DND-41 (cell line): ENCODE results near the gene DENND10.
A peak's percentile ranks its signal among the peaks of the same experiment; 100 is the strongest.

Experiments used
- ATAC-seq: fragments of 200-7000 bp; cut with Tn5 transposase; 3 replicates; pipeline ENCODE4 v1.9.1; 2021; ENCODE audit warnings: low read depth; ENCODE audit not compliant: insufficient read depth
- DNase-seq: peaks from one replicate; pipeline ENCODE4 v3.0.0-alpha.2; 2020
- H2AFZ ChIP-seq: 2 replicates; pipeline ENCODE4 v1.6.0; 2012; ENCODE audit warnings: low read depth, low read length
- H3K27ac ChIP-seq: 2 replicates; pipeline ENCODE4 v1.5.1; 2012; ENCODE audit warnings: low read length, inconsistent platforms
- H3K27me3 ChIP-seq: fragments of 200-600 bp; sonication (generic); 2 replicates; pipeline ENCODE4 v1.6.0; 2012; ENCODE audit warnings: low read length, mild to moderate bottlenecking, inconsistent platforms; ENCODE audit not compliant: insufficient read depth, poor library complexity
- H3K36me3 ChIP-seq: 2 replicates; pipeline ENCODE4 v1.5.1; 2012; ENCODE audit warnings: low read length, inconsistent platforms; ENCODE audit not compliant: insufficient read depth
- H3K4me1 ChIP-seq: 2 replicates; pipeline ENCODE4 v1.5.1; 2012; ENCODE audit warnings: mild to moderate bottlenecking, low read length; ENCODE audit not compliant: insufficient read depth
- H3K4me2 ChIP-seq: 2 replicates; pipeline ENCODE4 v1.6.0; 2012; ENCODE audit warnings: mild to moderate bottlenecking, moderate library complexity, low read length, inconsistent platforms; ENCODE audit not compliant: insufficient read depth
- H3K4me3 ChIP-seq, 2 experiments: fragments of 200-600 bp in 1 of 2; shearing (Covaris generic) in 1 of 2; 2 replicates each; pipeline ENCODE4 v1.5.1; 2012 to 2016; ENCODE audit warnings: inconsistent platforms in 2 of 2, low read length in 2 of 2, mild to moderate bottlenecking in 2 of 2, low read depth in 1 of 2, moderate library complexity in 1 of 2
- H3K79me2 ChIP-seq: 2 replicates; pipeline ENCODE4 v1.6.0; 2012; ENCODE audit warnings: low read length, inconsistent platforms; ENCODE audit not compliant: insufficient read depth
- H3K9ac ChIP-seq: 2 replicates; pipeline ENCODE4 v1.6.0; 2012; ENCODE audit warnings: low read depth, mild to moderate bottlenecking, inconsistent platforms, low read length, moderate library complexity
- H3K9me3 ChIP-seq: 2 replicates; pipeline ENCODE4 v1.5.1; 2012; ENCODE audit warnings: low read length, moderate library complexity, mild to moderate bottlenecking, inconsistent platforms; ENCODE audit not compliant: insufficient read depth, severe bottlenecking
- H4K20me1 ChIP-seq: 2 replicates; pipeline ENCODE4 v1.6.0; 2012; ENCODE audit warnings: low read length; ENCODE audit not compliant: insufficient read depth
- CTCF ChIP-seq: IDR thresholded peaks from 2 replicates; pipeline ENCODE4 v1.5.1; 2012; ENCODE audit warnings: borderline replicate concordance, low read length, moderate library complexity, mild to moderate bottlenecking; ENCODE audit not compliant: poor library complexity, severe bottlenecking; ENCODE audit errors: extremely low read depth
- EZH2 ChIP-seq: IDR thresholded peaks from 3 replicates; pipeline ENCODE4 v1.6.1; 2012; ENCODE audit warnings: borderline replicate concordance, low read depth, mild to moderate bottlenecking, moderate library complexity, low read length, inconsistent platforms; ENCODE audit not compliant: severe bottlenecking

Gene DENND10

GRCh38 chr10:119101366-119102098, 2.4 kb upstream of the DENND10 start:
- DNase-seq (no peak), ATAC-seq (no peak)
- peaks cover 26% of the 10 kb centered on the region for H3K79me2 ChIP-seq
- peaks cover 22% of the 10 kb centered on the region for H3K4me1 ChIP-seq
- H3K9me3 ChIP-seq = no peaks in the 10 kb centered on the region
- H3K27me3 ChIP-seq = no peaks in the 10 kb centered on the region
- no peak overlapping the region for H3K27ac ChIP-seq
- H2AFZ ChIP-seq = no peak overlapping the region
- no peak for TF ChIP-seq CTCF
- TF ChIP-seq EZH2 = no peak
- H4K20me1 ChIP-seq = peaks cover 11% of the 10 kb centered on the region; the same call in 1 of the 2 replicates
- no peak overlapping the region for H3K9ac ChIP-seq
- H3K36me3 ChIP-seq = peaks cover 17% of the 10 kb centered on the region
- no peak overlapping the region for H3K4me2 ChIP-seq
- no peak overlapping the region for H3K4me3 ChIP-seq

GRCh38 chr10:119103241-119103902, 541 bp upstream of the DENND10 start:
- TF ChIP-seq CTCF (no peak), EZH2 (no peak)
- no peak; the same call in 2 of the 3 replicates for ATAC-seq
- H4K20me1 ChIP-seq = peaks cover 11% of the 10 kb centered on the region; the same call in 1 of the 2 replicates
- H3K4me3 ChIP-seq = peak overlapping the region in 1 of 2 experiments; percentile 11; a peak in 1 of 4 replicates
- H3K27ac ChIP-seq = 0 out of 2 replicates have a peak overlapping the region, but pooled peaks have one; percentile 1
- H3K4me2 ChIP-seq = peak overlapping the region; percentile 17; the same call in 1 of the 2 replicates
- H2AFZ ChIP-seq = peak overlapping the region; percentile 36
- H3K9me3 ChIP-seq = no peaks in the 10 kb centered on the region
- H3K79me2 ChIP-seq = peaks cover 41% of the 10 kb centered on the region
- no peak overlapping the region for H3K9ac ChIP-seq
- H3K27me3 ChIP-seq = no peaks in the 10 kb centered on the region
- DNase-seq = no peak
- peaks cover 33% of the 10 kb centered on the region for H3K36me3 ChIP-seq
- peaks cover 34% of the 10 kb centered on the region for H3K4me1 ChIP-seq

- peak; percentile 50 for DNase-seq
- Histone ChIP-seq H2AFZ (peak overlapping the region; percentile 0; the same call in 1 of the 2 replicates), H3K27ac (peak overlapping the region; percentile 79)
Observed at GRCh38 chr10:119104654-119105015, 722 bp downstream of the DENND10 start.

More at GRCh38 chr10:119104654-119105015, 722 bp downstream of the DENND10 start:
- ATAC-seq = peak; percentile 29
- TF ChIP-seq EZH2 = no peak
- TF ChIP-seq CTCF = no peak
- H4K20me1 ChIP-seq = peaks cover 11% of the 10 kb centered on the region; the same call in 1 of the 2 replicates
- peak overlapping the region; percentile 69 for H3K4me2 ChIP-seq
- H3K9me3 ChIP-seq = no peaks in the 10 kb centered on the region
- peaks cover 46% of the 10 kb centered on the region for H3K36me3 ChIP-seq
- H3K79me2 ChIP-seq = peaks cover 49% of the 10 kb centered on the region
- peak overlapping the region; percentile 42 to 73; a peak in 3 of 4 replicates for H3K4me3 ChIP-seq
- peaks cover 38% of the 10 kb centered on the region for H3K4me1 ChIP-seq
- peak overlapping the region; percentile 65 for H3K9ac ChIP-seq
- no peaks in the 10 kb centered on the region for H3K27me3 ChIP-seq
